Lower leg skin (tissue), 4 donors: ENCODE data around the gene GPR137B. TPM values are rescaled to one million over a fixed set of nuclear protein-coding genes. Genes with fewer than 3 reads are reported as not detected.
"Not testable (repeated sequence)": the region's sequence is repeated elsewhere in the genome, so short reads cannot be mapped to it uniquely, and the experiment has no call there.

Experiments
- DNase-seq, 2 donors: peaks; one replicate each; pipeline ENCODE4 v3.0.0-alpha.2; 2019; ENCODE audit warnings: low spot score in 2 of 2
- H3K4me3 ChIP-seq: fragments of 200-600 bp; sonication (generic); 2 replicates; pipeline ENCODE4 v1.5.1; 2017; ENCODE audit warnings: mild to moderate bottlenecking, low read depth; ENCODE audit not compliant: poor library complexity, severe bottlenecking
- POLR2A ChIP-seq, 2 donors: fragments of 450-650 bp; IDR thresholded peaks; one replicate each; pipeline ENCODE4 v1.6.1; 2016 to 2017; ENCODE audit warnings: antibody characterized with exemption in 2 of 2, mild to moderate bottlenecking in 1 of 2, moderate library complexity in 1 of 2
- WGBS, 2 donors: methylation state at CpG; one replicate each; pipeline ENCODE4 v1.1.5; 2018; 5-methylcytosine and 5-hydroxymethylcytosine counted together
- intact Hi-C: fragments of 100-400 bp; cut with DNase I; formaldehyde crosslinking; loops from one replicate; pipeline ENCODE4 v1.15.0; 2023; ENCODE audit warnings: low total_unique reads
- total RNA-seq, 4 donors: library from RNA; depleted of rRNA; stranded (reverse); fragments of >200 nt; gene quantifications; one replicate each; pipeline ENCODE4 v1.1.0, GENCODE V29; 2016
- TF ChIP-seq, protein P1 (sequence below), 3 donors: fragments of 450-650 bp; IDR thresholded peaks; one replicate each; pipeline ENCODE4 v1.5.1; 2016; ENCODE audit warnings: antibody characterized with exemption in 3 of 3, mild to moderate bottlenecking in 3 of 3, moderate library complexity in 2 of 3

GPR137B gene
- total RNA-seq, 4 donors from 2014 or later = 22.5 to 45.5 (median 35.3) TPM

DNA sequence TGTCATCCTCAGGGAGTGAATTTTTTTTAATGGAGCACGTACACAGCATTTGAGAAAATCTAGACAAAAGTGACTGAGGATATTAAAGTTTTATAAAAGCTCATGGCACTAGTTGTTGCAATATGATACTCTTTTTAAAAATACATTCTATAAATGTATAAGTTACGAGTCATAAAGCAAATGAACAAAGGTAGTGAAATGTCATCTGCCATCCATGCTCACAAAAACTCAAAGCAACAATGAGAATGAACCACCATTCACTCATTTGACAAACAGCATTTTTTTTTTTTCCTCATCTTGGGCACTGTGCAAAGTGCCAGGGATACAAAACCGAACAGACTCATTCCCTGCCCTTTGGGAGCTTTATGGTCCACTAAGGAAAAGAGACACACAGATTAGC is 38.7 kb downstream of the GPR137B start:
- intact Hi-C loops = no loop called here
- 95 to 98% methylated on average over 3 of the region's 3 CpGs for WGBS, 2 donors

DNA sequence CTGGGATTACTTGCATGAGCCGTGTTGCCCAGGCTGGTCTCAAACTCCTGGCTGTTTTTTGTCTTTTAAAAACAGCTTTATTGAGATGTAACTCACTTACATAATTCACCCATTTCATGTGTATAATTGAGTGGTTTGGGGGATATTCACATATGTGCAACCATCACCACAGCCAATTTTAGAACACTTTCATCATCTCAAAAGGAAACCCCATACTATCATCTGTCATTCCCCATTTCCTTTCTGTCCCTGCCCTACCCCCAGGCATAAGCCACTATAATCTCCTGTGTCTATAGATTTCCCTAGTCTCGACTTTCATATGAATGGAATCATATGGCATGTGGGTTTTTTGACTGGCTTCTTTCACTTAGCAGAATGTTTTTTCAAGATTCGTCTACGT is 43.3 kb downstream of the GPR137B start:
- WGBS, 2 donors = 76 to 81% methylated on average over 4 of the region's 4 CpGs
- intact Hi-C loops = no loop called here
- DNase-seq = no peak
- H3K4me3 ChIP-seq = no peak overlapping the region
- TF ChIP-seq POLR2A (IDR thresholded peaks at IDR 0.05) = no peak
- TF ChIP-seq, protein P1, sequence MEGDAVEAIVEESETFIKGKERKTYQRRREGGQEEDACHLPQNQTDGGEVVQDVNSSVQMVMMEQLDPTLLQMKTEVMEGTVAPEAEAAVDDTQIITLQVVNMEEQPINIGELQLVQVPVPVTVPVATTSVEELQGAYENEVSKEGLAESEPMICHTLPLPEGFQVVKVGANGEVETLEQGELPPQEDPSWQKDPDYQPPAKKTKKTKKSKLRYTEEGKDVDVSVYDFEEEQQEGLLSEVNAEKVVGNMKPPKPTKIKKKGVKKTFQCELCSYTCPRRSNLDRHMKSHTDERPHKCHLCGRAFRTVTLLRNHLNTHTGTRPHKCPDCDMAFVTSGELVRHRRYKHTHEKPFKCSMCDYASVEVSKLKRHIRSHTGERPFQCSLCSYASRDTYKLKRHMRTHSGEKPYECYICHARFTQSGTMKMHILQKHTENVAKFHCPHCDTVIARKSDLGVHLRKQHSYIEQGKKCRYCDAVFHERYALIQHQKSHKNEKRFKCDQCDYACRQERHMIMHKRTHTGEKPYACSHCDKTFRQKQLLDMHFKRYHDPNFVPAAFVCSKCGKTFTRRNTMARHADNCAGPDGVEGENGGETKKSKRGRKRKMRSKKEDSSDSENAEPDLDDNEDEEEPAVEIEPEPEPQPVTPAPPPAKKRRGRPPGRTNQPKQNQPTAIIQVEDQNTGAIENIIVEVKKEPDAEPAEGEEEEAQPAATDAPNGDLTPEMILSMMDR (IDR thresholded peaks at IDR 0.05) = no peak

More for the DNA sequence above, 38.7 kb downstream of the GPR137B start:
- no peak for DNase-seq
- no peak overlapping the region for H3K4me3 ChIP-seq
- TF ChIP-seq, protein P1 (IDR thresholded peaks at IDR 0.05) = no peak
- TF ChIP-seq POLR2A (IDR thresholded peaks at IDR 0.05) = no peak

DNA sequence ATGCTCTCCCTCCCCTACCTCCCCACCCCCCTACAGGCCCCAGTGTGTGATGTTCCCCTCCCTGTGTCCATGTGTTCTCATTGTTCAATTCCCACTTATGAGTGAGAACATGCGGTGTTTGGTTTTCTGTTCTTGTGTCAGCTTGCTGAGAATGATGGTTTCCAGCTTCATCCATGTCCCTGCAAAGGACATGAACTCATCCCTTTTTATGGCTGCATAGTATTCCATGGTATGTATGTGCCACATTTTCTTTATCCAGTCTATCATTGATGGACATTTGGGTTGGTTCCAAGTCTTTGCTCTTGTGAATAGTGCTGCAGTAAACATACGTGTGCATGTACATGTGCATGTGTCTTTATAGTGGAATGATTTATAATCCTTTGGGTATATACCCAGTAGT is 44.1 kb downstream of the GPR137B start:
- intact Hi-C loops, DNase-seq, H3K4me3 ChIP-seq: not testable (repeated sequence)
- WGBS, 2 donors = 96 to 98% methylated on average over 2 of the region's 2 CpGs

DNA sequence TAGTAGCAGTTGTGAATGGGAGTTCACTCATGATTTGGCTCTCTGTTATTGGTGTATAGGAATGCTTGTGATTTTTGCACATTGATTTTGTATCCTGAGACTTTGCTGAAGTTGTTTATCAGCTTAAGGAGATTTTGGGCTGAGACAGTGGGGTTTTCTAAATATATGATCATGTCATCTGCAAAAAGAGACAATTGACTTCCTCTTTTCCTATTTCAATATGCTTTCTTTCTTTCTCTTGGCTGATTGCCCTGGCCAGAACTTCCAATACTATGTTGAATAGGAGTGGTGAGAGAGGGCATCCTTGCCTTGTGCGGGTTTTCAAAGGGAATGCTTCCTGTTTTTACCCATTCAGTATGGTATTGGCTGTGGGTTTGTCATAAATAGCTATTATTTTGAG is 45.7 kb downstream of the GPR137B start:
- WGBS, 2 donors = 82 to 90% methylated on average over 1 of the region's 1 CpG
- DNase-seq, H3K4me3 ChIP-seq, intact Hi-C loops: not testable (repeated sequence)

DNA sequence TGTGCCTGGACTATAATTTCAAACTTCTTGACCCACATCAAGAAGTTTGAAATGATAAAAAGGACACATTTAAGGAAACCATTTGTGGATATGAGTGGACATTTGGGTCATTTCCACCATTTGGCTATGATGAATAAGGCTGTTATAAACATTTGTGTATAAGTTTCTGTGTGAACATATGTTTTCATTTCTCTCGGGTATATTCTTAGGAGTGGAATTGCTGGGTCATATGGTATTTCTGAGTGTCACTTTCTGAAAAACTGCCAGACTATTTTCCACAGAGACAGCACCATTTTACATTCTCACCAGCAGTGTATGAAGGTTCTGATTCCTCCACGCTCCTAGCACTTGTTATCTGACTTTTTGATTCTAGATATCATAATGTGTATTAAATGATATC is 50.8 kb downstream of the GPR137B start:
- 82 to 86% methylated on average over 2 of the region's 2 CpGs for WGBS, 2 donors
- TF ChIP-seq, protein P1 (IDR thresholded peaks at IDR 0.05) = no peak
- no peak for TF ChIP-seq POLR2A (IDR thresholded peaks at IDR 0.05)
- intact Hi-C loops = no loop called here
- DNase-seq = no peak
- no peak overlapping the region for H3K4me3 ChIP-seq

DNA sequence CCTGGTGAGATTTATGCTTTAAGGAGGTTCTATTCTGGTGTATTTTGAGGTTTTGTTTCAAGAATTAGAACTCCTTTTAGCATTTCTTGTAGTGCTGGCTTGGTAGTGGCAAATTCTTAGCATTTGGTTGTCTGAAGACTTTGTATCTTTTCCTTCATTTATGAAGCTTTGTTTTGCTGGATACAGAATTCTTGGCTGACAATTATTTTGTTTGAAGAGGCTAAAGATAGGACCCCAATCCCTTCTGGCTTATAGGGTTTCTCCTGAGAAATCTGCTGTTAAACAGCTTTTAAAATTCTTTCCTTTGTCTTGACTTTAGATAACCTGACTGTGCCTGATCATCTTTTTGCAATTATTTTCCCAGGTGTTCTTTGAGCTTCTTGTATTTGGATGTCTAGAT is 58.6 kb downstream of the GPR137B start:
- intact Hi-C loops = no loop called here
- TF ChIP-seq POLR2A (IDR thresholded peaks at IDR 0.05) = no peak
- TF ChIP-seq, protein P1 (IDR thresholded peaks at IDR 0.05) = no peak
- H3K4me3 ChIP-seq = no peak overlapping the region
- DNase-seq = no peak

DNA sequence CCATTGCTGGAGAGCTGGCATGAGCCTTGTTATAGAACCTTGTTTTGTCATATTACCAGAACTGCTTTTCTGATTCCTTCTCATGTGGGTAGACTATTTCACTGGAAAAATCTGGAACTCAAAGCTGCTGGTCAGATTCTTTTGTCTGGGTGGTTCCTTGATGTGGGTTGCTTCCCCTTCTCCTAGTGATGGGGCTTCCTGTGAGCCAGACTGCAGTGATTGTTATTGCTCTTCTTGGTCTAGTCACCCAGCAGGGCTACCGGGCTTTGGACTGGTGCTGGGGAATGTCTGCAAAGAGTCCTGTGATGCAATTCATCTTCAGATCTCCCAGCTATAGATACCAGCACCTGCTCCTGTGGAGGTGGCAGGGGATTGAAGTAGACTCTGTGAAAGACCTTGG is 59.4 kb downstream of the GPR137B start:
- 100% methylated on average over 1 of the region's 1 CpG for WGBS, 2 donors
- no peak for TF ChIP-seq POLR2A (IDR thresholded peaks at IDR 0.05)
- TF ChIP-seq, protein P1 (IDR thresholded peaks at IDR 0.05) = no peak
- no peak for DNase-seq
- intact Hi-C loops = no loop called here
- no peak overlapping the region for H3K4me3 ChIP-seq
